Uterus (tissue), 4 donors: Measurements from ENCODE around the gene SGCA. TPM values are rescaled to one million over a fixed set of nuclear protein-coding genes. Genes with fewer than 3 reads are reported as not detected.

ENCODE experiments used
- DNase-seq, 2 donors: peaks; one replicate each; pipeline ENCODE4 v3.0.0-alpha.2; 2019 to 2020
- H3K27ac ChIP-seq, 2 donors: fragments of 200-600 bp; sonication (generic); 1 replicate in 1 of 2; 2 replicates in 1 of 2; pipeline ENCODE4 v1.5.1; 2016 to 2018
- H3K27me3 ChIP-seq, 2 donors: fragments of 200-600 bp; sonication (generic); one replicate each; pipeline ENCODE4 v1.5.1; 2018 to 2019; ENCODE audit warnings: control low read depth in 1 of 2
- H3K36me3 ChIP-seq, 2 donors: fragments of 200-600 bp; sonication (generic); one replicate each; pipeline ENCODE4 v1.5.1; 2019; ENCODE audit warnings: control low read depth in 1 of 2
- H3K4me1 ChIP-seq, 2 donors: fragments of 200-600 bp; sonication (generic); one replicate each; pipeline ENCODE4 v1.5.1; 2018 to 2019; ENCODE audit warnings: control low read depth in 1 of 2
- H3K4me3 ChIP-seq, 2 donors: fragments of 200-600 bp; sonication (generic); 1 replicate in 1 of 2; 2 replicates in 1 of 2; pipeline ENCODE4 v1.5.1; 2018 to 2019; ENCODE audit warnings: mild to moderate bottlenecking in 1 of 2
- H3K9me3 ChIP-seq, 2 donors: fragments of 200-600 bp; sonication (generic); one replicate each; pipeline ENCODE4 v1.5.1; 2019; ENCODE audit warnings: control low read depth in 1 of 2
- POLR2A ChIP-seq, 2 donors: fragments of 450-650 bp; IDR thresholded peaks; one replicate each; pipeline ENCODE4 v1.6.1; 2016; ENCODE audit warnings: antibody characterized with exemption in 2 of 2, mild to moderate bottlenecking in 1 of 2, moderate library complexity in 1 of 2
- intact Hi-C: fragments of 100-400 bp; cut with DNase I; formaldehyde crosslinking; loops from one replicate; pipeline ENCODE4 v1.15.1; 2023; ENCODE audit warnings: low total_unique reads
- total RNA-seq, 4 donors: library from RNA; depleted of rRNA in 3 of 4; stranded (reverse); fragments of >200 nt in 3 of 4; gene quantifications; one replicate each; pipeline versions ENCODE4 v1.1.0 to v1.2.4, GENCODE V29; 2014 to 2023
- TF ChIP-seq, protein P1 (sequence below), 4 experiments: fragments of 200-600 bp in 2 of 4; fragments of 450-650 bp in 2 of 4; sonication (generic) in 2 of 4; IDR thresholded peaks; one replicate each; pipeline ENCODE4 v1.5.1; 2016 to 2019; ENCODE audit warnings: antibody characterized with exemption in 4 of 4, mild to moderate bottlenecking in 2 of 4, moderate library complexity in 1 of 4
- donor health status: DM: yes; HTN: yes; CAD: no.

SGCA gene
- total RNA-seq, 4 donors from 2014 or later: 0.90 to 119 (median 19.6) TPM; not detected in 1

GRCh38 chr17:50120475-50121253 is 45.1 kb upstream of the SGCA start:
- intact Hi-C loops: no loop called here
- TF ChIP-seq, protein P1, sequence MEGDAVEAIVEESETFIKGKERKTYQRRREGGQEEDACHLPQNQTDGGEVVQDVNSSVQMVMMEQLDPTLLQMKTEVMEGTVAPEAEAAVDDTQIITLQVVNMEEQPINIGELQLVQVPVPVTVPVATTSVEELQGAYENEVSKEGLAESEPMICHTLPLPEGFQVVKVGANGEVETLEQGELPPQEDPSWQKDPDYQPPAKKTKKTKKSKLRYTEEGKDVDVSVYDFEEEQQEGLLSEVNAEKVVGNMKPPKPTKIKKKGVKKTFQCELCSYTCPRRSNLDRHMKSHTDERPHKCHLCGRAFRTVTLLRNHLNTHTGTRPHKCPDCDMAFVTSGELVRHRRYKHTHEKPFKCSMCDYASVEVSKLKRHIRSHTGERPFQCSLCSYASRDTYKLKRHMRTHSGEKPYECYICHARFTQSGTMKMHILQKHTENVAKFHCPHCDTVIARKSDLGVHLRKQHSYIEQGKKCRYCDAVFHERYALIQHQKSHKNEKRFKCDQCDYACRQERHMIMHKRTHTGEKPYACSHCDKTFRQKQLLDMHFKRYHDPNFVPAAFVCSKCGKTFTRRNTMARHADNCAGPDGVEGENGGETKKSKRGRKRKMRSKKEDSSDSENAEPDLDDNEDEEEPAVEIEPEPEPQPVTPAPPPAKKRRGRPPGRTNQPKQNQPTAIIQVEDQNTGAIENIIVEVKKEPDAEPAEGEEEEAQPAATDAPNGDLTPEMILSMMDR (IDR thresholded peaks at IDR 0.05): no peak
- no peak for TF ChIP-seq POLR2A (IDR thresholded peaks at IDR 0.05)
- no peak for DNase-seq
- Histone ChIP-seq H3K36me3 (no peaks in the 10 kb centered on the region), H3K4me3 (no peak overlapping the region), H3K4me1 (peaks cover 0 to 5% of the 10 kb centered on the region in 2 donors), H3K9me3 (no peaks in the 10 kb centered on the region), H3K27me3 (no peaks in the 10 kb centered on the region), H3K27ac (no peak overlapping the region)

GRCh38 chr17:50122945-50123344 is 42.9 kb upstream of the SGCA start:
- Histone ChIP-seq H3K27ac (peak overlapping the region in 1 of 2 donors; percentile 49), H3K36me3 (no peaks in the 10 kb centered on the region), H3K9me3 (no peaks in the 10 kb centered on the region), H3K4me1 (no peaks in the 10 kb centered on the region), H3K4me3 (no peak overlapping the region), H3K27me3 (no peaks in the 10 kb centered on the region)
- no peak for DNase-seq
- intact Hi-C loops: no loop called here
- TF ChIP-seq, protein P1 (IDR thresholded peaks at IDR 0.05): no peak
- TF ChIP-seq POLR2A (IDR thresholded peaks at IDR 0.05): no peak

- Histone ChIP-seq H3K27ac (peak overlapping the region; percentile 49 to 63), H3K9me3 (no peaks in the 10 kb centered on the region), H3K27me3 (no peaks in the 10 kb centered on the region), H3K4me3 (no peak overlapping the region), H3K4me1 (no peaks in the 10 kb centered on the region), H3K36me3 (no peaks in the 10 kb centered on the region)
- DNase-seq: no peak
- intact Hi-C loops: no loop called here
- no peak for TF ChIP-seq POLR2A (IDR thresholded peaks at IDR 0.05)
- TF ChIP-seq, protein P1 (IDR thresholded peaks at IDR 0.05): no peak
Measured at GRCh38 chr17:50123649-50124349, 42.0 kb upstream of the SGCA start.

DNA sequence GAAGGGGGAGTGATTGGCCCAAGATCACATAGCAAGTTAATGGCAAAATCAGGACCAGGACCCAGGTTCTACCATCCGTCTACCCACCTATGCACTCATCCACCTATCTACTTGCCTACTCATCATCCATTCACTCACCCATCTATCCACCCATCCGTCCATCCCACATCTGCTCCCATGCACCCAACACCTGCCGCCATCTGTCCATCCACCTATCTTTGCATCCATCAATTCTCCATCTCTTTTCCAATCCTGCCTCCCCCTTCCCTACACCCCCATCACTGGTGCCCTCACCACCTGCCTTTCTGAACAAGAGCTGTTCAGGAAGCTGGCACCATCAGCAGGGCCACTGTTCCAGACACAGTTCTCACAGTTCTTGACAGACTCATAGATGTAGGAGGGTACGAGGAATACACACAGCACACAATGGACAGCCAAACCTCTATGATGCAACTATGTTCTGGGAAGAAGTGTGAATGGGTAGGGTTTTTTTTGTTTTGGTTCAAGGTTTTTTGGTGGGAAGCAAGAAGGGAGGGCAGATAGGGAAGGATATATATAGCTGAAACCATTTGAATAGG is 40.3 kb upstream of the SGCA start:
- Histone ChIP-seq H3K9me3 (no peaks in the 10 kb centered on the region), H3K36me3 (no peaks in the 10 kb centered on the region), H3K27me3 (no peaks in the 10 kb centered on the region), H3K27ac (no peak overlapping the region), H3K4me3 (no peak overlapping the region), H3K4me1 (peaks cover 0 to 5% of the 10 kb centered on the region in 2 donors)
- intact Hi-C loops: no loop called here
- TF ChIP-seq POLR2A (IDR thresholded peaks at IDR 0.05): no peak
- TF ChIP-seq, protein P1 (IDR thresholded peaks at IDR 0.05): no peak
- no peak for DNase-seq
